IMR-90 (cell line): ENCODE measurements around the gene CA9. TPM values are rescaled to one million over a fixed set of nuclear protein-coding genes. Genes with fewer than 3 reads are reported as not detected.

Experiments used
- ATAC-seq: fragments of 200-7000 bp; cut with Tn5 transposase; 2 replicates; pipeline ENCODE4 v1.9.1; 2020; ENCODE audit warnings: low read depth, mild to moderate bottlenecking, moderate library complexity
- BruUV-seq: library from RNA; stranded (reverse); fragments of 400-500 nt; replicated peaks from 2 replicates; lab custom pipeline; 2021; lab: Mats Ljungman, UMichigan
- CTCF ChIA-PET: fragments of 300-600 bp; formaldehyde crosslinking; extraction: SDS; loops from one replicate; lab custom pipeline; 2021; ENCODE audit warnings: antibody characterized with exemption; lab: Yijun Ruan, JAX
- POLR2A ChIA-PET: fragments of 300-600 bp; sonication (Branson Sonifier 250); formaldehyde crosslinking; loops from one replicate; lab custom pipeline; 2022; ENCODE audit warnings: antibody characterized with exemption; ENCODE audit not compliant: unreplicated experiment; lab: Charles Lee
- DNase-seq: peaks from one replicate; pipeline ENCODE4 v3.0.0; 2013
- H2AFZ ChIP-seq: replicated peaks from 2 replicates; pipeline ENCODE3; 2013; ENCODE audit warnings: low read length, mild to moderate bottlenecking; ENCODE audit not compliant: poor library complexity
- H2AK5ac ChIP-seq: 2 replicates; pipeline ENCODE4 v1.6.1; 2013; ENCODE audit warnings: low read depth, low read length, inconsistent platforms
- H2AK9ac ChIP-seq: replicated peaks from 2 replicates; pipeline ENCODE3; 2013; ENCODE audit warnings: mild to moderate bottlenecking, low read depth, low read length, moderate library complexity; ENCODE audit not compliant: poor library complexity
- H2BK120ac ChIP-seq: 2 replicates; pipeline ENCODE4 v1.6.1; 2013; ENCODE audit warnings: low read depth, low read length, inconsistent platforms
- H2BK15ac ChIP-seq: 3 replicates; pipeline ENCODE4 v1.6.1; 2013; ENCODE audit warnings: low read depth, low read length, inconsistent platforms
- H2BK20ac ChIP-seq: 2 replicates; pipeline ENCODE4 v1.6.1; 2013; ENCODE audit warnings: low read depth, mild to moderate bottlenecking, inconsistent platforms, low read length, moderate library complexity
- H2BK5ac ChIP-seq: 2 replicates; pipeline ENCODE4 v1.6.1; 2013; ENCODE audit warnings: mild to moderate bottlenecking, low read depth, low read length, inconsistent platforms; ENCODE audit not compliant: poor library complexity, severe bottlenecking
- H3K14ac ChIP-seq: replicated peaks from 2 replicates; pipeline ENCODE4 v1.6.1; 2013; ENCODE audit warnings: low read depth, low read length, inconsistent platforms
- H3K18ac ChIP-seq: 2 replicates; pipeline ENCODE4 v1.6.1; 2013; ENCODE audit warnings: low read depth, low read length, control low read depth
- H3K23ac ChIP-seq: 2 replicates; pipeline ENCODE4 v1.6.1; 2013; ENCODE audit warnings: low read depth, low read length, inconsistent platforms
- H3K27ac ChIP-seq: 2 replicates; pipeline ENCODE4 v1.5.1; 2013; ENCODE audit warnings: mild to moderate bottlenecking, control low read depth, low read length; ENCODE audit not compliant: insufficient read depth
- H3K27me3 ChIP-seq: 2 replicates; pipeline ENCODE4 v1.6.1; 2013; ENCODE audit warnings: low read length; ENCODE audit not compliant: control insufficient read depth, insufficient read depth
- H3K36me3 ChIP-seq: 2 replicates; pipeline ENCODE4 v1.6.1; 2013; ENCODE audit warnings: low read length, mixed read lengths; ENCODE audit not compliant: control insufficient read depth, insufficient read depth
- H3K4ac ChIP-seq: 2 replicates; pipeline ENCODE4 v1.6.1; 2013; ENCODE audit warnings: low read depth, low read length, inconsistent platforms
- H3K4me1 ChIP-seq: 2 replicates; pipeline ENCODE4 v1.6.1; 2013; ENCODE audit warnings: low read length, mixed read lengths; ENCODE audit not compliant: control insufficient read depth, insufficient read depth
- H3K4me2 ChIP-seq: 2 replicates; pipeline ENCODE4 v1.6.1; 2013; ENCODE audit warnings: low read depth, mild to moderate bottlenecking, control low read depth, low read length, moderate library complexity
- H3K4me3 ChIP-seq: 2 replicates; pipeline ENCODE4 v1.5.1; 2013; ENCODE audit warnings: low read depth, mild to moderate bottlenecking, control low read depth, low read length, moderate library complexity; ENCODE audit not compliant: insufficient read depth
- H3K56ac ChIP-seq: 2 replicates; pipeline ENCODE4 v1.6.1; 2013; ENCODE audit warnings: low read length, inconsistent platforms; ENCODE audit not compliant: insufficient read depth; ENCODE audit errors: extremely low read depth
- H3K79me1 ChIP-seq, 2 experiments: 2 replicates each; pipeline ENCODE4 v1.6.1; 2013; ENCODE audit warnings: low read length in 2 of 2, inconsistent platforms in 1 of 2, low read depth in 1 of 2
- H3K9ac ChIP-seq: 2 replicates; pipeline ENCODE4 v1.6.1; 2013; ENCODE audit warnings: low read depth, low read length, control low read depth
- H3K9me1 ChIP-seq: 2 replicates; pipeline ENCODE4 v1.6.1; 2013; ENCODE audit warnings: low read length, inconsistent platforms; ENCODE audit not compliant: insufficient read depth
- H3K9me3 ChIP-seq: 2 replicates; pipeline ENCODE4 v1.6.1; 2013; ENCODE audit warnings: low read length; ENCODE audit not compliant: control insufficient read depth, insufficient read depth
- H4K20me1 ChIP-seq: 2 replicates; pipeline ENCODE4 v1.6.1; 2013; ENCODE audit warnings: low read length, inconsistent platforms; ENCODE audit not compliant: insufficient read depth
- H4K5ac ChIP-seq: 2 replicates; pipeline ENCODE4 v1.6.1; 2013; ENCODE audit warnings: mild to moderate bottlenecking, low read depth, low read length, control low read depth
- H4K8ac ChIP-seq, 2 experiments: 2 replicates each; pipeline ENCODE4 v1.6.1; 2013; ENCODE audit warnings: low read depth in 2 of 2, low read length in 2 of 2, control low read depth in 1 of 2, inconsistent platforms in 1 of 2
- H4K91ac ChIP-seq: 2 replicates; pipeline ENCODE4 v1.6.1; 2013; ENCODE audit warnings: low read depth, low read length, inconsistent platforms; ENCODE audit not compliant: insufficient read depth
- BHLHE40 ChIP-seq: fragments of 150-350 bp; IDR thresholded peaks from 2 replicates; pipeline ENCODE4 v1.6.1; 2016; ENCODE audit warnings: mild to moderate bottlenecking, low read depth, low read length
- CEBPB ChIP-seq: IDR thresholded peaks from 2 replicates; pipeline ENCODE4 v1.6.1; 2012; ENCODE audit warnings: low read depth, low read length, improper control_type of control experiment
- CHD1 ChIP-seq: IDR thresholded peaks from 2 replicates; pipeline ENCODE4 v1.6.1; 2012; ENCODE audit warnings: low read depth, low read length, improper control_type of control experiment
- FOS ChIP-seq: fragments of 150-350 bp; IDR thresholded peaks from 2 replicates; pipeline ENCODE4 v1.6.1; 2016; ENCODE audit warnings: low read depth, low read length
- MAZ ChIP-seq: IDR thresholded peaks from 2 replicates; pipeline ENCODE4 v1.6.1; 2012; ENCODE audit warnings: low read depth, mild to moderate bottlenecking, low read length, improper control_type of control experiment, moderate library complexity, borderline replicate concordance
- MXI1 ChIP-seq: IDR thresholded peaks from 2 replicates; pipeline ENCODE4 v1.6.1; 2012; ENCODE audit warnings: low read depth, mild to moderate bottlenecking, low read length, moderate library complexity, borderline replicate concordance
- POLR2A ChIP-seq: IDR thresholded peaks from 2 replicates; pipeline ENCODE4 v1.6.1; 2012; ENCODE audit warnings: mild to moderate bottlenecking, low read depth, low read length
- RAD21 ChIP-seq: IDR thresholded peaks from 2 replicates; pipeline ENCODE4 v1.6.1; 2012; ENCODE audit warnings: low read length, improper control_type of control experiment
- RCOR1 ChIP-seq: IDR thresholded peaks from 2 replicates; pipeline ENCODE4 v1.6.1; 2012; ENCODE audit warnings: mild to moderate bottlenecking, low read length, improper control_type of control experiment; ENCODE audit not compliant: insufficient replicate concordance
- RFX5 ChIP-seq: IDR thresholded peaks from 2 replicates; pipeline ENCODE4 v1.8.0; 2012; ENCODE audit warnings: low read depth, mild to moderate bottlenecking, low read length, moderate library complexity
- SMC3 ChIP-seq: fragments of 150-350 bp; IDR thresholded peaks from 2 replicates; pipeline ENCODE4 v1.6.1; 2016; ENCODE audit warnings: low read depth, mild to moderate bottlenecking, antibody characterized with exemption, low read length, moderate library complexity
- WGBS, 2 experiments: methylation state at CpG; one replicate each; pipeline versions ENCODE4 v1.1.5 to v1.1.7; 2013; ENCODE audit warnings: missing lambda C conversion rate in 2 of 2; ENCODE audit not compliant: insufficient read length in 1 of 2; ENCODE audit errors: extremely low coverage in 2 of 2; 5-methylcytosine and 5-hydroxymethylcytosine counted together
- dilution Hi-C: fragments of 300-500 bp; cut with HindIII; formaldehyde crosslinking; loops from one replicate; pipeline ENCODE4 v1.14.3; 2018; ENCODE audit warnings: low sequenced_read_pairs; ENCODE audit not compliant: unreplicated experiment
- in situ Hi-C: fragments of 300-500 bp; cut with MboI; formaldehyde crosslinking; loops from 3 replicates; pipeline ENCODE4 v1.14.3; 2019; ENCODE audit warnings: low sequenced_read_pairs, inconsistent platforms, mixed read lengths
- intact Hi-C: fragments of 100-400 bp; cut with micrococcal nuclease; formaldehyde crosslinking; loops from 2 replicates; pipeline ENCODE4 v1.10.0; 2022
- polyA plus RNA-seq, 3 experiments: library from polyadenylated mRNA; depleted of rRNA; stranded (reverse); fragments of >200 nt; gene quantifications; 2 replicates each; pipeline ENCODE4 v1.2.3, GENCODE V29; 2012; ENCODE audit warnings: low replicate concordance in 1 of 3
- total RNA-seq: library from RNA; depleted of rRNA; stranded (reverse); fragments of >200 nt; gene quantifications from 2 replicates; pipeline ENCODE4 v1.2.3, GENCODE V29; 2012
- TF ChIP-seq, protein P1 (sequence below): fragments of 150-350 bp; IDR thresholded peaks from 2 replicates; pipeline ENCODE4 v1.6.1; 2017; ENCODE audit warnings: mild to moderate bottlenecking, antibody characterized with exemption, low read length, low read depth
- TF ChIP-seq, protein P2 (sequence below): conservative IDR thresholded peaks from 2 replicates; pipeline ENCODE4 v1.5.1; 2012; ENCODE audit warnings: mild to moderate bottlenecking, low read depth, low read length, improper control_type of control experiment

CA9 gene
- total and polyA plus RNA-seq, 2 of the 4 experiments (the other 2 are of a cell fraction), result 0.54 to 3.9 TPM

GRCh38 chr9:35696520-35697215 lies 22.9 kb downstream of the CA9 start (continued):
- TF ChIP-seq, protein P1, sequence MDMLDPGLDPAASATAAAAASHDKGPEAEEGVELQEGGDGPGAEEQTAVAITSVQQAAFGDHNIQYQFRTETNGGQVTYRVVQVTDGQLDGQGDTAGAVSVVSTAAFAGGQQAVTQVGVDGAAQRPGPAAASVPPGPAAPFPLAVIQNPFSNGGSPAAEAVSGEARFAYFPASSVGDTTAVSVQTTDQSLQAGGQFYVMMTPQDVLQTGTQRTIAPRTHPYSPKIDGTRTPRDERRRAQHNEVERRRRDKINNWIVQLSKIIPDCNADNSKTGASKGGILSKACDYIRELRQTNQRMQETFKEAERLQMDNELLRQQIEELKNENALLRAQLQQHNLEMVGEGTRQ, result no peak
- TF ChIP-seq RAD21 (peak; percentile 52), POLR2A (no peak)

- intact Hi-C loops (no loop called here), dilution Hi-C loops (no loop called here), in situ Hi-C loops (no loop called here)
- Histone ChIP-seq H3K14ac (no peak overlapping the region), H3K36me3 (peaks cover 62% of the 10 kb centered on the region), H2BK15ac (no peak overlapping the region), H2AFZ (no peak overlapping the region), H3K79me1 (peaks cover 15 to 50% of the 10 kb centered on the region in 2 experiments), H2AK9ac (no peak overlapping the region), H4K8ac (no peak overlapping the region), H2AK5ac (no peak overlapping the region), H3K9ac (no peak overlapping the region), H3K27ac (no peak overlapping the region), H3K4me3 (no peak overlapping the region), H3K9me3 (no peaks in the 10 kb centered on the region), H3K23ac (no peak overlapping the region), H3K4ac (no peak overlapping the region), H2BK120ac (no peak overlapping the region), H2BK5ac (no peak overlapping the region), H4K20me1 (peaks cover 22% of the 10 kb centered on the region), H4K5ac (no peak overlapping the region), H3K18ac (no peak overlapping the region), H3K9me1 (peaks cover 10% of the 10 kb centered on the region), H3K27me3 (no peaks in the 10 kb centered on the region), H4K91ac (no peak overlapping the region), H2BK20ac (no peak overlapping the region), H3K4me2 (no peak overlapping the region), H3K56ac (no peak overlapping the region), H3K4me1 (peaks cover 5% of the 10 kb centered on the region; the same call in 1 of the 2 replicates)
- BruUV-seq, result TSS peak; percentile 95
- DNase-seq (no peak), ATAC-seq (no peak)
- 88% methylated on average over 3 of the region's 14 CpGs; no CpG with 5 or more reads in 1 of the 2 experiments for WGBS, 2 experiments
- ChIA-PET CTCF (interaction anchor here (1.0 to 1.6 kb wide), 2 partner anchors 19 to 38 kb away, joined by 3 to 6 read pairs; no protein-coding TSS in a partner anchor), POLR2A (interaction anchor here (1.7 kb wide), 1 partner anchor 9 kb away, joined by 10 read pairs; no protein-coding TSS in a partner anchor)
- TF ChIP-seq CHD1 (no peak), RCOR1 (no peak), MAZ (no peak), CEBPB (no peak), MXI1 (no peak), SMC3 (no peak), BHLHE40 (no peak), POLR2A (no peak), RFX5 (no peak), FOS (no peak), RAD21 (no peak)
- TF ChIP-seq, protein P1, result no peak
- TF ChIP-seq, protein P2, sequence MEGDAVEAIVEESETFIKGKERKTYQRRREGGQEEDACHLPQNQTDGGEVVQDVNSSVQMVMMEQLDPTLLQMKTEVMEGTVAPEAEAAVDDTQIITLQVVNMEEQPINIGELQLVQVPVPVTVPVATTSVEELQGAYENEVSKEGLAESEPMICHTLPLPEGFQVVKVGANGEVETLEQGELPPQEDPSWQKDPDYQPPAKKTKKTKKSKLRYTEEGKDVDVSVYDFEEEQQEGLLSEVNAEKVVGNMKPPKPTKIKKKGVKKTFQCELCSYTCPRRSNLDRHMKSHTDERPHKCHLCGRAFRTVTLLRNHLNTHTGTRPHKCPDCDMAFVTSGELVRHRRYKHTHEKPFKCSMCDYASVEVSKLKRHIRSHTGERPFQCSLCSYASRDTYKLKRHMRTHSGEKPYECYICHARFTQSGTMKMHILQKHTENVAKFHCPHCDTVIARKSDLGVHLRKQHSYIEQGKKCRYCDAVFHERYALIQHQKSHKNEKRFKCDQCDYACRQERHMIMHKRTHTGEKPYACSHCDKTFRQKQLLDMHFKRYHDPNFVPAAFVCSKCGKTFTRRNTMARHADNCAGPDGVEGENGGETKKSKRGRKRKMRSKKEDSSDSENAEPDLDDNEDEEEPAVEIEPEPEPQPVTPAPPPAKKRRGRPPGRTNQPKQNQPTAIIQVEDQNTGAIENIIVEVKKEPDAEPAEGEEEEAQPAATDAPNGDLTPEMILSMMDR, result no peak
These were observed 23.8 kb downstream of the CA9 start for GRCh38 chr9:35697486-35697885.
